ENCODE data around the gene SLC2A11. TPM values are rescaled to one million over a fixed set of nuclear protein-coding genes. Genes with fewer than 3 reads are reported as not detected.

Gene SLC2A11
- total and polyA plus RNA-seq, 3 experiments from 2014 or later: 5.2 to 9.0 (median 7.1) TPM

GRCh38 chr22:23838681-23839468, 18.8 kb upstream of the SLC2A11 start, which contains the start of gene DERL3:
TSS of gene DERL3 (minus strand) at chr22:23839006. CDS start at chr22:23838987, 19 bp downstream.
- H3K9me3 Mint-ChIP-seq: no peaks in the 10 kb centered on the region
- peak; percentile 89 to 96 (median 92) for DNase-seq
- POLR2A ChIA-PET: interaction anchor here (1.5 kb wide), 1 partner anchor 18 kb away, joined by 7 read pairs; the partner anchor contains the start of gene SLC2A11
- peaks cover 0 to 2% of the 10 kb centered on the region in 2 donors for H3K27me3 Mint-ChIP-seq
- Histone ChIP-seq H3K4me3 (ENCODE audit: low read length) (peak within 1 kb of the TSS; percentile 67), H3K4me1 (ENCODE audit: insufficient read depth, low read length) (peaks cover 11% of the 10 kb centered on the region), H3K27me3 (ENCODE audit: insufficient read depth, low read length, poor library complexity, severe bottlenecking) (no peaks in the 10 kb centered on the region), H3K9me3 (ENCODE audit: low read length) (no peaks in the 10 kb centered on the region), H3K36me3 (ENCODE audit: insufficient read depth, low read length) (no peaks in the 10 kb centered on the region), H3K27ac (ENCODE audit: low read depth, low read length) (no peak within 1 kb of the TSS)
- H3K27ac Mint-ChIP-seq: peak within 1 kb of the TSS; percentile 67 to 98 (median 94)
- peaks cover 19 to 29% (median 19%) of the 10 kb centered on the region in 3 donors for H3K4me1 Mint-ChIP-seq
- CTCF ChIA-PET: interaction anchor here (1.3 to 3.0 kb wide), 2 partner anchors 11 kb away, joined by 4 to 14 read pairs; no protein-coding TSS in a partner anchor
- peak within 1 kb of the TSS; percentile 76 to 93 (median 91) for H3K4me3 Mint-ChIP-seq
- H3K36me3 Mint-ChIP-seq: peaks cover 0 to 18% (median 0%) of the 10 kb centered on the region in 3 donors

- peaks cover 19 to 29% (median 19%) of the 10 kb centered on the region in 3 donors for H3K4me1 Mint-ChIP-seq
- ChIA-PET POLR2A (no interaction called here), CTCF (interaction anchor here (1.3 kb wide), 1 partner anchor 9 kb away, joined by 4 read pairs; no protein-coding TSS in a partner anchor)
- H3K4me3 ChIP-seq (ENCODE audit: low read length): no peak overlapping the region
- H3K9me3 Mint-ChIP-seq: no peaks in the 10 kb centered on the region
- H3K27ac ChIP-seq (ENCODE audit: low read depth, low read length): no peak overlapping the region
- H3K27me3 Mint-ChIP-seq: peaks cover 0 to 2% of the 10 kb centered on the region in 2 donors
- no peaks in the 10 kb centered on the region for H3K27me3 ChIP-seq (ENCODE audit: insufficient read depth, low read length, poor library complexity, severe bottlenecking)
- peak overlapping the region in 5 of 7 donors; percentile 34 to 93 (median 91) for H3K4me3 Mint-ChIP-seq
- H3K36me3 Mint-ChIP-seq: peaks cover 0 to 10% (median 0%) of the 10 kb centered on the region in 3 donors
- no peak for DNase-seq
- peaks cover 11% of the 10 kb centered on the region for H3K4me1 ChIP-seq (ENCODE audit: insufficient read depth, low read length)
- no peaks in the 10 kb centered on the region for H3K9me3 ChIP-seq (ENCODE audit: low read length)
- peak overlapping the region in 4 of 8 donors; percentile 17 to 68 (median 64) for H3K27ac Mint-ChIP-seq
- no peaks in the 10 kb centered on the region for H3K36me3 ChIP-seq (ENCODE audit: insufficient read depth, low read length)
Measured at GRCh38 chr22:23840026-23840425, 17.6 kb upstream of the SLC2A11 start.

GRCh38 chr22:23841292-23841691, 16.4 kb upstream of the SLC2A11 start:
- Mint-ChIP-seq H3K27me3 (peaks cover 0 to 2% of the 10 kb centered on the region in 2 donors), H3K4me1 (peaks cover 19 to 29% (median 19%) of the 10 kb centered on the region in 3 donors), H3K36me3 (peaks cover 0 to 2% (median 0%) of the 10 kb centered on the region in 3 donors), H3K4me3 (peak overlapping the region in 2 of 7 donors; percentile 5 to 47), H3K27ac (peak overlapping the region in 2 of 8 donors; percentile 18 to 68), H3K9me3 (no peaks in the 10 kb centered on the region)
- ChIA-PET POLR2A (no interaction called here), CTCF (no interaction called here)
- H3K27me3 ChIP-seq (ENCODE audit: insufficient read depth, low read length, poor library complexity, severe bottlenecking): no peaks in the 10 kb centered on the region
- H3K4me3 ChIP-seq (ENCODE audit: low read length): no peak overlapping the region
- DNase-seq: no peak
- H3K36me3 ChIP-seq (ENCODE audit: insufficient read depth, low read length): no peaks in the 10 kb centered on the region
- H3K9me3 ChIP-seq (ENCODE audit: low read length): no peaks in the 10 kb centered on the region
- no peak overlapping the region for H3K27ac ChIP-seq (ENCODE audit: low read depth, low read length)
- peaks cover 11% of the 10 kb centered on the region for H3K4me1 ChIP-seq (ENCODE audit: insufficient read depth, low read length)

GRCh38 chr22:23841736-23842445, 15.8 kb upstream of the SLC2A11 start:
- Mint-ChIP-seq H3K36me3 (peaks cover 0 to 2% (median 0%) of the 10 kb centered on the region in 3 donors), H3K9me3 (no peaks in the 10 kb centered on the region), H3K4me1 (peaks cover 17 to 26% (median 19%) of the 10 kb centered on the region in 3 donors), H3K27me3 (peaks cover 0 to 2% of the 10 kb centered on the region in 2 donors), H3K27ac (no peak overlapping the region), H3K4me3 (peak overlapping the region in 1 of 7 donors; percentile 63)
- no peak overlapping the region for H3K27ac ChIP-seq (ENCODE audit: low read depth, low read length)
- no peaks in the 10 kb centered on the region for H3K27me3 ChIP-seq (ENCODE audit: insufficient read depth, low read length, poor library complexity, severe bottlenecking)
- H3K36me3 ChIP-seq (ENCODE audit: insufficient read depth, low read length): no peaks in the 10 kb centered on the region
- CTCF ChIA-PET: no interaction called here
- DNase-seq: no peak
- peaks cover 11% of the 10 kb centered on the region for H3K4me1 ChIP-seq (ENCODE audit: insufficient read depth, low read length)
- no peaks in the 10 kb centered on the region for H3K9me3 ChIP-seq (ENCODE audit: low read length)
- POLR2A ChIA-PET: no interaction called here
- no peak overlapping the region for H3K4me3 ChIP-seq (ENCODE audit: low read length)

GRCh38 chr22:23842599-23842998, 15.1 kb upstream of the SLC2A11 start:
- peaks cover 0 to 2% of the 10 kb centered on the region in 2 donors for H3K27me3 Mint-ChIP-seq
- peaks cover 11% of the 10 kb centered on the region for H3K4me1 ChIP-seq (ENCODE audit: insufficient read depth, low read length)
- H3K36me3 Mint-ChIP-seq: peaks cover 0 to 2% (median 0%) of the 10 kb centered on the region in 3 donors
- no peak overlapping the region for H3K27ac ChIP-seq (ENCODE audit: low read depth, low read length)
- peaks cover 17 to 22% (median 19%) of the 10 kb centered on the region in 3 donors for H3K4me1 Mint-ChIP-seq
- H3K4me3 ChIP-seq (ENCODE audit: low read length): no peak overlapping the region
- no peaks in the 10 kb centered on the region for H3K9me3 Mint-ChIP-seq
- no peaks in the 10 kb centered on the region for H3K36me3 ChIP-seq (ENCODE audit: insufficient read depth, low read length)
- CTCF ChIA-PET: interaction anchor here (0.7 kb wide), 1 partner anchor 117 kb away, joined by 3 read pairs; no protein-coding TSS in a partner anchor
- no peak overlapping the region for H3K4me3 Mint-ChIP-seq
- DNase-seq: no peak
- no peaks in the 10 kb centered on the region for H3K9me3 ChIP-seq (ENCODE audit: low read length)
- H3K27me3 ChIP-seq (ENCODE audit: insufficient read depth, low read length, poor library complexity, severe bottlenecking): no peaks in the 10 kb centered on the region
- no peak overlapping the region for H3K27ac Mint-ChIP-seq
- POLR2A ChIA-PET: interaction anchor here (0.6 kb wide), 2 partner anchors 31 to 1064 kb away, joined by 3 to 6 read pairs; no protein-coding TSS in a partner anchor

- Histone ChIP-seq H3K4me1 (ENCODE audit: insufficient read depth, low read length) (peaks cover 2% of the 10 kb centered on the region), H3K27ac (ENCODE audit: low read depth, low read length) (no peak overlapping the region), H3K4me3 (ENCODE audit: low read length) (no peak overlapping the region), H3K36me3 (ENCODE audit: insufficient read depth, low read length) (no peaks in the 10 kb centered on the region), H3K9me3 (ENCODE audit: low read length) (no peaks in the 10 kb centered on the region), H3K27me3 (ENCODE audit: insufficient read depth, low read length, poor library complexity, severe bottlenecking) (no peaks in the 10 kb centered on the region)
- Mint-ChIP-seq H3K9me3 (no peaks in the 10 kb centered on the region), H3K27me3 (no peaks in the 10 kb centered on the region), H3K4me1 (peaks cover 1 to 9% (median 2%) of the 10 kb centered on the region in 3 donors), H3K27ac (peak overlapping the region in 1 of 8 donors; percentile 81), H3K36me3 (no peaks in the 10 kb centered on the region), H3K4me3 (no peak overlapping the region)
- peak in 1 of 5 donors; percentile 16 for DNase-seq
- ChIA-PET CTCF (interaction anchor here (1.7 to 3.9 kb wide), 2 partner anchors 12 to 217 kb away, joined by 8 to 16 read pairs; partner anchors contain the start of gene SLC2A11), POLR2A (interaction anchor here (1.0 kb wide), 1 partner anchor 13 kb away, joined by 4 read pairs; the partner anchor contains the start of gene SLC2A11)
Measured at GRCh38 chr22:23844739-23845202, 12.9 kb upstream of the SLC2A11 start.

- CTCF ChIA-PET: interaction anchor here (1.6 to 3.9 kb wide), 3 partner anchors 12 to 218 kb away, joined by 8 to 16 read pairs (median 8); partner anchors contain the start of genes CHCHD10 and SLC2A11
- Histone ChIP-seq H3K36me3 (ENCODE audit: insufficient read depth, low read length) (no peaks in the 10 kb centered on the region), H3K27me3 (ENCODE audit: insufficient read depth, low read length, poor library complexity, severe bottlenecking) (no peaks in the 10 kb centered on the region), H3K9me3 (ENCODE audit: low read length) (no peaks in the 10 kb centered on the region), H3K27ac (ENCODE audit: low read depth, low read length) (no peak overlapping the region), H3K4me3 (ENCODE audit: low read length) (no peak overlapping the region), H3K4me1 (ENCODE audit: insufficient read depth, low read length) (no peaks in the 10 kb centered on the region)
- Mint-ChIP-seq H3K9me3 (no peaks in the 10 kb centered on the region), H3K27ac (peak overlapping the region in 2 of 8 donors; percentile 23 to 46), H3K27me3 (no peaks in the 10 kb centered on the region), H3K4me3 (no peak overlapping the region), H3K36me3 (no peaks in the 10 kb centered on the region), H3K4me1 (peaks cover 0 to 6% (median 0%) of the 10 kb centered on the region in 3 donors)
- peak in 1 of 5 donors; percentile 39 for DNase-seq
- POLR2A ChIA-PET: no interaction called here
Measured at GRCh38 chr22:23845265-23846080, 12.2 kb upstream of the SLC2A11 start.

Data from CD8-positive, alpha-beta memory T cell (primary cell).